ENCODE results near the gene MYBPC3. TPM values are rescaled to one million over a fixed set of nuclear protein-coding genes. Genes with fewer than 3 reads are reported as not detected.

Gene MYBPC3
- total RNA-seq, 4 donors from 2014 or later = not detected

DNA sequence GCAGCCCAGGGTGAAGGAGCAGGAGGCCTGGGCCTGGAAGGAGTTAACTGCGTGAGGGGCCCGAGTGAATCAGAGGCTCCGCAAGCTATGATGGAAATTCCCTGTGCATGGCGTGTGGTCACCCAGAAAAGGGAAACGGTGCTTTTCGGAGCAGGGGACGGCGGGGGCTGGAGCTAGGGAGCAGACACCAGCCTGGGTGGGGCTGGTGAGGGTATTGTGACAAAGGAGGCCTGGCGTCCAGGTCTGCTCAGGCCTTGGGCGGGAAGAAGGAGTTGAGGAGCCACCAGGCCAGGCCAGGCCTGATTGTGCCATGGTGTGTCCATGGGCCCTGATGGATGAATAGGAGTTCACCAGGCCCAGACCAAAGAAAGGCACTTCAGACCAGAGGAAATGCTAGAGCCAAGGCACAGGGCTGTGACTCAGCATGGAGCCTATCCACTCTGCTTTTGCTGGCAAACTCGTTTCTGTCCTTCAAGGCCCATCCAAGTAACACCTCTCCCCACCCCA, 38.6 kb upstream of the MYBPC3 start:
- TF ChIP-seq POLR2A (IDR thresholded peaks at IDR 0.05) (no peak), EP300 (IDR thresholded peaks at IDR 0.05; ENCODE audit: low read depth) (no peak), POLR2AphosphoS5 (IDR thresholded peaks at IDR 0.05) (no peak)
- TF ChIP-seq, protein P1, sequence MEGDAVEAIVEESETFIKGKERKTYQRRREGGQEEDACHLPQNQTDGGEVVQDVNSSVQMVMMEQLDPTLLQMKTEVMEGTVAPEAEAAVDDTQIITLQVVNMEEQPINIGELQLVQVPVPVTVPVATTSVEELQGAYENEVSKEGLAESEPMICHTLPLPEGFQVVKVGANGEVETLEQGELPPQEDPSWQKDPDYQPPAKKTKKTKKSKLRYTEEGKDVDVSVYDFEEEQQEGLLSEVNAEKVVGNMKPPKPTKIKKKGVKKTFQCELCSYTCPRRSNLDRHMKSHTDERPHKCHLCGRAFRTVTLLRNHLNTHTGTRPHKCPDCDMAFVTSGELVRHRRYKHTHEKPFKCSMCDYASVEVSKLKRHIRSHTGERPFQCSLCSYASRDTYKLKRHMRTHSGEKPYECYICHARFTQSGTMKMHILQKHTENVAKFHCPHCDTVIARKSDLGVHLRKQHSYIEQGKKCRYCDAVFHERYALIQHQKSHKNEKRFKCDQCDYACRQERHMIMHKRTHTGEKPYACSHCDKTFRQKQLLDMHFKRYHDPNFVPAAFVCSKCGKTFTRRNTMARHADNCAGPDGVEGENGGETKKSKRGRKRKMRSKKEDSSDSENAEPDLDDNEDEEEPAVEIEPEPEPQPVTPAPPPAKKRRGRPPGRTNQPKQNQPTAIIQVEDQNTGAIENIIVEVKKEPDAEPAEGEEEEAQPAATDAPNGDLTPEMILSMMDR (IDR thresholded peaks at IDR 0.05) = no peak
- H3K4me3 ChIP-seq = no peak overlapping the region
- peaks cover 0 to 18% (median 11%) of the 10 kb centered on the region in 4 donors for H3K4me1 ChIP-seq
- no peaks in the 10 kb centered on the region for H3K27me3 ChIP-seq
- intact Hi-C loops (cut with DNase I; ENCODE audit: low total_unique reads) (no loop called here), in situ Hi-C loops (cut with MboI; ENCODE audit: low pct_ligation_motif_present in 1 of 4, low pct_unique_long_range_greater_than_20kb in 1 of 4, low sequenced_read_pairs in 3 of 4) (no loop called here)
- peak overlapping the region; percentile 30 to 78 (median 60) for H3K27ac ChIP-seq
- H3K9me3 ChIP-seq = no peaks in the 10 kb centered on the region
- WGBS, 2 donors (ENCODE audit: low coverage in 1 of 2) = 81% methylated on average over 11 of the region's 11 CpGs; no CpG with 5 or more reads in 1 of the 2 donors
- no peaks in the 10 kb centered on the region for H3K36me3 ChIP-seq
- no peak for DNase-seq

DNA sequence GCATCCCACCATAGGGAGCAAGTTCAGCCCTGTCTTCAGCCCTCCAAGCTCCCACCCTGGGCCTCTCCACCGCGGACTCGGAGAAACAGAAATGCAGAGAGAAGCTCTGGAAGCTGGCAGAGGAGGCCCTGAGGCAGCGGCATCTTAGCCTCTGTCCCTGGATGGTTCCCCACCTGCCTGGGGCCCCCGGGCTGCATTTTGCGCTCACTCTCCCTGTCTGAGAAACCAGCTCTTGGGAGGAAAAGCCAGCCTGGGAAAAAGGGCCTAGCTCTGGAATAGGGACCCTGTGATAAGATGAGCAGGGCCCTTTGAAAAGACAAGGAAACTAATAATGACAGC, 37.9 kb upstream of the MYBPC3 start:
- TF ChIP-seq POLR2AphosphoS5 (IDR thresholded peaks at IDR 0.05) (no peak), POLR2A (IDR thresholded peaks at IDR 0.05) (no peak)
- TF ChIP-seq, protein P1 (IDR thresholded peaks at IDR 0.05) = no peak
- 95% methylated on average over 6 of the region's 6 CpGs; no CpG with 5 or more reads in 1 of the 2 donors for WGBS, 2 donors (ENCODE audit: low coverage in 1 of 2)
- no peaks in the 10 kb centered on the region for H3K36me3 ChIP-seq
- in situ Hi-C loops (cut with MboI; ENCODE audit: low pct_ligation_motif_present in 1 of 4, low pct_unique_long_range_greater_than_20kb in 1 of 4, low sequenced_read_pairs in 3 of 4) = no loop called here
- H3K27ac ChIP-seq = peak overlapping the region; percentile 30 to 78 (median 54)
- intact Hi-C loops (cut with DNase I; ENCODE audit: low total_unique reads) = no loop called here
- peaks cover 0 to 18% (median 11%) of the 10 kb centered on the region in 4 donors for H3K4me1 ChIP-seq
- H3K9me3 ChIP-seq = no peaks in the 10 kb centered on the region
- DNase-seq = no peak
- no peaks in the 10 kb centered on the region for H3K27me3 ChIP-seq
- no peak overlapping the region for H3K4me3 ChIP-seq

DNA sequence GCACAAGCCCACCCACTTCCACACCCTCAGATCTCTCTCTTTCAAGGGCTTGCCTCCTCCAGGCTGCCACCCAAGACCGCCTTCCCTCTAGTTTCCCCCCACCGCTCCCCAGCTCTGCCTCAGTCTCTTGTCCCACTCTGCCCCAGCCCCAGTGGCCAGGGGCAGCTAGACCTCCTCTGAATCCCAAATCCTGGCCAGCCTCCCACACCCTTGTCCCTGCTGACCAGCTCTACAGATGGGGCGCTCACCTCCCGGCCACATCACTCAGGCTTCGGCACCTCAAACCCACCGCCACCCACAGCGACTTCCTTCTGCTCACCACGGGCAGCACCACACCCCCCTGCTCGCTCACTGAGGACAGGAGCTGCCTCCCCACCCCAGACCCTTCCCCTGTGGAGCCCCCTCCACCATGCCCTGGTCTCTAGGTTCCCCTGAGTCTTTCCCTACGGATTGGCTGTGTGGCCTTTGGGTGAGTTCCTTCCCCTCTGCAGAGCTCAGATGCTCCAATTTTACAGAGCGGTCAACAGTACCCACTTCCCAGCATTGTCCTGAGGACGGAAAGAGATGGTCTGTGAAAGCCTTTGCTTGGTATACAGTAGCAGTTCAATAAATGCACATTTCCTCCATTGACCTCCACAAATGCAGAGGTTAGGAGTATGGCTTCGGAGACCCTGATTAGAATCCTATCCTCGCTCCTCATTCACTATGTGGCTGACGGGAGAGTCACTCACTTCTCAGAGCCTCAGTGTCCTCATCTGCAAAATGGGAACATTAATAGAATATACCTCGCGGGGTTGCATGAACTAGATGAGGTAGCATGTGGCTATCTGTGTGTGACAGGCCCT, 37.3 kb upstream of the MYBPC3 start:
- Histone ChIP-seq H3K4me1 (peaks cover 0 to 17% (median 9%) of the 10 kb centered on the region in 4 donors), H3K36me3 (no peaks in the 10 kb centered on the region), H3K27me3 (no peaks in the 10 kb centered on the region), H3K27ac (peak overlapping the region in 2 of 4 donors; percentile 19 to 32), H3K4me3 (no peak overlapping the region), H3K9me3 (no peaks in the 10 kb centered on the region)
- TF ChIP-seq POLR2A (IDR thresholded peaks at IDR 0.05) (no peak), EP300 (IDR thresholded peaks at IDR 0.05; ENCODE audit: low read depth) (no peak), POLR2AphosphoS5 (IDR thresholded peaks at IDR 0.05) (no peak)
- TF ChIP-seq, protein P1 (IDR thresholded peaks at IDR 0.05) = no peak
- WGBS, 2 donors (ENCODE audit: low coverage in 1 of 2) = 82 to 92% methylated on average over 3 to 17 of the region's 17 CpGs
- intact Hi-C loops (cut with DNase I; ENCODE audit: low total_unique reads) = no loop called here
- no peak for DNase-seq
- in situ Hi-C loops (cut with MboI; ENCODE audit: low pct_ligation_motif_present in 1 of 4, low pct_unique_long_range_greater_than_20kb in 1 of 4, low sequenced_read_pairs in 3 of 4) = no loop called here

GRCh38 chr11:47388697-47389576, 36.4 kb upstream of the MYBPC3 start:
- Histone ChIP-seq H3K4me1 (peaks cover 0 to 10% (median 4%) of the 10 kb centered on the region in 4 donors), H3K27me3 (no peaks in the 10 kb centered on the region), H3K36me3 (no peaks in the 10 kb centered on the region), H3K27ac (peak overlapping the region in 1 of 4 donors; percentile 32), H3K4me3 (no peak overlapping the region), H3K9me3 (no peaks in the 10 kb centered on the region)
- TF ChIP-seq, protein P1 (IDR thresholded peaks at IDR 0.05) = no peak
- TF ChIP-seq POLR2A (IDR thresholded peaks at IDR 0.05) = no peak
- TF ChIP-seq POLR2AphosphoS5 (IDR thresholded peaks at IDR 0.05) = no peak
- TF ChIP-seq EP300 (IDR thresholded peaks at IDR 0.05; ENCODE audit: low read depth) = no peak
- intact Hi-C loops (cut with DNase I; ENCODE audit: low total_unique reads) = no loop called here
- WGBS, 2 donors (ENCODE audit: low coverage in 1 of 2) = 93 to 100% methylated on average over 2 to 28 of the region's 28 CpGs
- DNase-seq = no peak
- in situ Hi-C loops (cut with MboI; ENCODE audit: low pct_ligation_motif_present in 1 of 4, low pct_unique_long_range_greater_than_20kb in 1 of 4, low sequenced_read_pairs in 3 of 4) = no loop called here
